Middle frontal gyrus (tissue), 1 donor: Measurements from ENCODE around the gene MICAL3.

Experiments
- DNase-seq: peaks from one replicate; pipeline ENCODE4 v3.0.0-alpha.2; 2015; ENCODE audit warnings: low spot score; ENCODE audit errors: extremely low spot score

MICAL3 gene

GRCh38 chr22:17739196-17739975 lies 285.0 kb downstream of the MICAL3 start:
- no peak for DNase-seq

- DNase-seq: no peak
Measured at GRCh38 chr22:17738386-17739128, 285.8 kb downstream of the MICAL3 start.
